ENCODE results near the gene HBS1L.

The HBS1L gene

GRCh38 chr6:134921276-134921675, 133.3 kb downstream of the HBS1L start:
- FAIRE-seq (no peak), DNase-seq (ENCODE audit: insufficient read length, low spot score) (no peak)

GRCh38 chr6:134920422-134920821, 134.2 kb downstream of the HBS1L start:
- no peak for FAIRE-seq
- no peak for DNase-seq (ENCODE audit: insufficient read length, low spot score)

- DNase-seq (ENCODE audit: insufficient read length, low spot score), result no peak
- FAIRE-seq, result peak; percentile 74
Observed at GRCh38 chr6:134918418-134918961, 136.1 kb downstream of the HBS1L start.

GRCh38 chr6:134911547-134911946, 143.1 kb downstream of the HBS1L start:
- DNase-seq (ENCODE audit: insufficient read length, low spot score), result peak; percentile 53

GRCh38 chr6:134910593-134910935, 144.1 kb downstream of the HBS1L start:
- DNase-seq (ENCODE audit: insufficient read length, low spot score) (no peak), FAIRE-seq (no peak)

More at GRCh38 chr6:134911547-134911946, 143.1 kb downstream of the HBS1L start:
- FAIRE-seq, result no peak
